Measurements from ENCODE around the gene NANOG.
A peak's percentile ranks its signal among the peaks of the same experiment; 100 is the strongest.
"Not testable (repeated sequence)": the region's sequence is repeated elsewhere in the genome, so short reads cannot be mapped to it uniquely, and the experiment has no call there.

NANOG gene

DNA sequence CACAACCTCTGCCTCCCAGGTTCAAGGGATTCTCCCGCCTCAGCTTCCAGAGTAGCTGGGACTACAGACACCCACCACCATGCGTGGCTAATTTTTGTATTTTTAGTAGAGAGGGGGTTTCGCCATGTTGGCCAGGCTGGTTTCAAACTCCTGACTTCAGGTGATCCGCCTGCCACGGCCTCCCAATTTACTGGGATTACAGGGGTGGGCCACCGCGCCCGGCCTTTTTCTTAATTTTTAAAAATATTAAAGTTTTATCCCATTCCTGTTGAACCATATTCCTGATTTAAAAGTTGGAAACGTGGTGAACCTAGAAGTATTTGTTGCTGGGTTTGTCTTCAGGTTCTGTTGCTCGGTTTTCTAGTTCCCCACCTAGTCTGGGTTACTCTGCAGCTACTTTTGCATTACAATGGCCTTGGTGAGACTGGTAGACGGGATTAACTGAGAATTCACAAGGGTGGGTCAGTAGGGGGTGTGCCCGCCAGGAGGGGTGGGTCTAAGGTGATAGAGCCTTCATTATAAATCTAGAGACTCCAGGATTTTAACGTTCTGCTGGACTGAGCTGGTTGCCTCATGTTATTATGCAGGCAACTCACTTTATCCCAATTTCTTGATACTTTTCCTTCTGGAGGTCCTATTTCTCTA is at the start of gene NANOG:
Gene NANOG (plus strand): TSS at position 519 of the 645 bp plus-strand sequence. CDS start 213 bp downstream, outside the sequence.
- H3K4me1 ChIP-seq (ENCODE audit: control insufficient read depth, insufficient read depth, low read length): peaks cover 10% of the 10 kb centered on the region
- H3K9me3 ChIP-seq (ENCODE audit: control insufficient read depth, low read length); H3K36me3 ChIP-seq (ENCODE audit: control insufficient read depth, insufficient read depth, low read length, severe bottlenecking); DNase-seq (ENCODE audit: low read depth); H3K9ac ChIP-seq (ENCODE audit: low read length): not testable (repeated sequence)
- H3K4me3 ChIP-seq (ENCODE audit: low read length): peak within 1 kb of the TSS; percentile 48
- peaks cover 27% of the 10 kb centered on the region for H3K27me3 ChIP-seq (replicated peaks; ENCODE audit: control insufficient read depth, insufficient read depth, low read length)

DNA sequence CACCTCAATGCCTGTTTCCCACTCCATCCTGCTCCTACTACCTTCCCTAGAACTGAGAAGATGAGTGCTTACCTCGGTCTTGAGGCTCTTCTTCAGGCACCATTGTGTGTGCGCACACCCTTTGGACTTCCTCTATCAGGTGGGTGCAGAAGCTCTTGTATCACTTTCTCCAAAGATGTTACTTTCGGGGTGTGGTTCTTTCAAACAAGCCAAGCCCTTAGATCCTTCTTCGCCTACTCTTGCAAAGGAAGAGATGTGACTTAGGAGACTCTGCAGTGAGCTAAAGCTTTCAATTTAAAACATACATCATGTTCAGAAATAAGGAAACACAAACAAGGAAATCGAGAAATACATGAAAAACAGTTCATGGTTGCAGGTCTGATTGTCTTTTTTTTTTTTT is 42.0 kb upstream of the NANOG start, which contains the start of gene CLEC4C:
Gene CLEC4C (minus strand): TSS at position 130 of the 400 bp plus-strand sequence. CDS start 27 bp downstream, at position 103.
- no peak for DNase-seq (ENCODE audit: low read depth)
- no peaks in the 10 kb centered on the region for H3K4me1 ChIP-seq (ENCODE audit: control insufficient read depth, insufficient read depth, low read length)
- H3K9ac ChIP-seq (ENCODE audit: low read length): no peak within 1 kb of the TSS
- no peak within 1 kb of the TSS for H3K4me3 ChIP-seq (ENCODE audit: low read length)
- H3K27me3 ChIP-seq (replicated peaks; ENCODE audit: control insufficient read depth, insufficient read depth, low read length): peaks cover 4% of the 10 kb centered on the region
- H3K9me3 ChIP-seq (ENCODE audit: control insufficient read depth, low read length): no peaks in the 10 kb centered on the region
- no peaks in the 10 kb centered on the region for H3K36me3 ChIP-seq (ENCODE audit: control insufficient read depth, insufficient read depth, low read length, severe bottlenecking)

DNA sequence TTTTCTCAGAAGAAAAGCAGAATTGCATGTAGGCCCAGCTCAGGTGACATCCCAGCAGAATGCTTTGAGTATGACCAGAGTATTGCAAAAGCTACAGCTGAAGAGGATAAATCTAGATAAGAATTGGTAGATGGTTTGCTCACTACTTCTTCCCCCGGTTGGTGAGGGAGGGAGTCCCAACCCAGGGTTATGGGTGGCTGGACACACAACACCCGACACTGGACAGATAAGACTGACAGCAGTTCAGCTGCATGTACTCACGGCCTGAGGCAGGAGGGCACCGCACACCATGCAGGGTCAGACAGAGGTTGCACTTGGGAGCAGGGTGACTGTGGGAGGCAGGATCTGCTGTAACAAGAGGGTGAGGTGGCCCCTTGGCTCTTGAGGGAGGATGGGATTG is 40.4 kb upstream of the NANOG start:
- Histone ChIP-seq H3K9me3 (ENCODE audit: control insufficient read depth, low read length) (no peaks in the 10 kb centered on the region), H3K4me3 (ENCODE audit: low read length) (no peak overlapping the region), H3K4me1 (ENCODE audit: control insufficient read depth, insufficient read depth, low read length) (no peaks in the 10 kb centered on the region), H3K27me3 (replicated peaks; ENCODE audit: control insufficient read depth, insufficient read depth, low read length) (peaks cover 4% of the 10 kb centered on the region), H3K9ac (ENCODE audit: low read length) (no peak overlapping the region), H3K36me3 (ENCODE audit: control insufficient read depth, insufficient read depth, low read length, severe bottlenecking) (no peaks in the 10 kb centered on the region)
- no peak for DNase-seq (ENCODE audit: low read depth)

DNA sequence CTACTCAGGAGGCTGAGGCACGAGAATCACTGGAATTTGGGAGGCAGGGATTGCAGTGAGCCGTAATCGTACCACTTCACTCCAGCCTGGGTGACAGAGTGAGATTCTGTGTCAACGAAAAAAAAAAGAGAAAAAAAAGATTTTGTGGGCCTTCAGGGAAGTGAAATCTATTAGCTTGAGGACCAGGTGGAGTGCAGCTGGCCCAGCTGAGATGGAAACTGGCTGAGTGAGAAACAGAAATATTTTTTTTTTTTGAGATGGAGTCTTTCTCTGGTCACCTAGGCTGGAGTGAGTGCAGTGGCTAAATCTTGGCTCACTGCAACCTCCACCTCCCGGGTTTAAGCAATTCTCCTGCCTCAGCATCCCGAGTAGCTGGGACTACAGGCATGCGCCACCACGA is 39.8 kb upstream of the NANOG start:
- Histone ChIP-seq H3K27me3 (replicated peaks; ENCODE audit: control insufficient read depth, insufficient read depth, low read length) (peaks cover 4% of the 10 kb centered on the region), H3K4me3 (ENCODE audit: low read length) (no peak overlapping the region), H3K9ac (ENCODE audit: low read length) (no peak overlapping the region), H3K4me1 (ENCODE audit: control insufficient read depth, insufficient read depth, low read length) (no peaks in the 10 kb centered on the region), H3K9me3 (ENCODE audit: control insufficient read depth, low read length) (no peaks in the 10 kb centered on the region), H3K36me3 (ENCODE audit: control insufficient read depth, insufficient read depth, low read length, severe bottlenecking) (no peaks in the 10 kb centered on the region)
- DNase-seq (ENCODE audit: low read depth): no peak

DNA sequence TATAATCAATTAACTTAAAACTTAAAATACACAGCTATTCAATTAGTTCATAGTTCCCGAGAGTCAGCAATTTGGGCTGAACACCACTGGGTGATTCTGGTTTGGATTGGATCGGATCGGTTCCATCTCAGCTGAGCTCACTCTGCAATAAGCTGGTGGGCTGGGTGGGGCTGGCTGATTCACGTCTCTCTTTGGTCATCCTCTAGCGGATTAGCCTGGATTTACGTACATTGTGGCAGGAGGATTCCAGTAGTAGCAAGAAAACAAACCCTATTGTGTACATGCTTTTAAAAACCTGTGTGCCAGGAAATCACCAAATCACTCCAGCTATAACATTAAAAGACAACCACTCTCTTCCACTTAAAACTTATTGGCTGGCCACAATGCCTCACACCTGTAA is 38.9 kb upstream of the NANOG start:
- H3K27me3 ChIP-seq (replicated peaks; ENCODE audit: control insufficient read depth, insufficient read depth, low read length): peaks cover 4% of the 10 kb centered on the region
- no peaks in the 10 kb centered on the region for H3K36me3 ChIP-seq (ENCODE audit: control insufficient read depth, insufficient read depth, low read length, severe bottlenecking)
- H3K9me3 ChIP-seq (ENCODE audit: control insufficient read depth, low read length): no peaks in the 10 kb centered on the region
- no peak overlapping the region for H3K9ac ChIP-seq (ENCODE audit: low read length)
- DNase-seq (ENCODE audit: low read depth): no peak
- no peaks in the 10 kb centered on the region for H3K4me1 ChIP-seq (ENCODE audit: control insufficient read depth, insufficient read depth, low read length)
- H3K4me3 ChIP-seq (ENCODE audit: low read length): no peak overlapping the region

DNA sequence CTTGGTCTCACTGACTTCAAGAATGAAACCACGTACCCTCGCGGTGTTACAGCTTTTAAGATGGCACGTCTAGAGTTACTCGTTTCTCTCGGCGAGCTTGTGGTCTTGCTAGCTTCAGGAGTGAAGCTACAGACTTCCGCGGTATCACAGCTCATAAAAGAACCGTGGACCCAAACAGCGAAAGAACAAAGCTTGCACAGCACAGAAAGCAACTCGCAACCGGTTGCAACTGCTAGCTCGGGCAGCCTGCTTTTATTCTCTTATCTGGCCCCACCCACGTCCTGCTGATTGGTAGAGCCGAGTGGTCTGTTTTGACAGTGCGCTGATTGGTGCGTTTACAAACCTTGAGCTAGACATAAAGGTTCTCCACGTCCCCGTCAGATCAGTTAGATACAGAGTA is 37.8 kb upstream of the NANOG start:
- H3K4me3 ChIP-seq (ENCODE audit: low read length): no peak overlapping the region
- no peak for DNase-seq (ENCODE audit: low read depth)
- H3K9me3 ChIP-seq (ENCODE audit: control insufficient read depth, low read length): no peaks in the 10 kb centered on the region
- no peaks in the 10 kb centered on the region for H3K4me1 ChIP-seq (ENCODE audit: control insufficient read depth, insufficient read depth, low read length)
- peaks cover 4% of the 10 kb centered on the region for H3K27me3 ChIP-seq (replicated peaks; ENCODE audit: control insufficient read depth, insufficient read depth, low read length)
- no peak overlapping the region for H3K9ac ChIP-seq (ENCODE audit: low read length)
- no peaks in the 10 kb centered on the region for H3K36me3 ChIP-seq (ENCODE audit: control insufficient read depth, insufficient read depth, low read length, severe bottlenecking)

DNA sequence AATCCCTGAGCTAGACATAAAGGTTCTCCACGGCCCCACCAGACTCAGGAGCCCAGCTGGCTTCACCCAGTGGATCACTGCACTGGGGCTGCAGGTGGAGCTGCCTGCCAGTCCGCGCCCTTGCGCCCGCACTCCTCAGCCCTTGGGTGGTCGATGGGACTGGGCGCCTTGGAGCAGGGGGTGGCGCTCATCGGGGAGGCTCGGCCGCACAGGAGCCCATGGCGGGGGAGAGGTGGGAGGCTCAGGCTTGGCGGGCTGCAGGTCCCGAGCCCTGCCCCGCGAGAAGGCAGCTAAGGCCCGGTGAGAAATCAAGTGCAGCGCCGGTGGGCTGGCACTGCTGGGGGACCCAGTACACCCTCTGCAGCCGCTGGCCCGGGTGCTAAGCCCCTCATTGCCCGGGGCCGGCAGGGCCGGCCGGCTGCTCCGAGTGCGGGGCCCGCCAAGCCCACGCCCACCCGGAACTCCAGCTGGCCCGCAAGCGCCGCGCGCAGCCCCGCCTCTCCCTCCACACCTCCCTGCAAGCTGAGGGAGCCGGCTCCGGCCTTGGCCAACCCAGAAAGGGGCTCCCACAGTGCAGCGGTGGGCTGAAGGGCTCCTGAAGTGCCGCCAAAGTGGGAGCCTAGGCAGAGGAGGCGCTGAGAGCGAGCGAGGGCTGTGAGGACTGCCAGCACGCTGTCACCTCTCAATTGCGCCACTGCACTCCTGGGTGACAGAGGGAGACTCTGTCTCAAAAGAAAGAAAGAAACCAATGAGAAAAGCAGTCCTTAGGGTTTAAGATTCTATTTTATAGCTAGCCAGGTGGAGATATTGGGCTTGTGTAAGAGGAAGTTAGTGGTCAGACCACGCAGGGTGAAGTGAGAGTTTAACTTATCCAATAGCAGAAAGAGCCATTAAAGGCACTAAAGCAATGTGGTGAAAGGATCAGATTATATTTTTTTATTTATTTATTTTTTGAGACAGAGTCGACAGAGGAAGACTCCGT is 37.0 kb upstream of the NANOG start:
- H3K36me3 ChIP-seq (ENCODE audit: control insufficient read depth, insufficient read depth, low read length, severe bottlenecking); H3K9ac ChIP-seq (ENCODE audit: low read length); DNase-seq (ENCODE audit: low read depth); H3K9me3 ChIP-seq (ENCODE audit: control insufficient read depth, low read length); H3K4me3 ChIP-seq (ENCODE audit: low read length); H3K4me1 ChIP-seq (ENCODE audit: control insufficient read depth, insufficient read depth, low read length); H3K27me3 ChIP-seq (replicated peaks; ENCODE audit: control insufficient read depth, insufficient read depth, low read length): not testable (repeated sequence)

DNA sequence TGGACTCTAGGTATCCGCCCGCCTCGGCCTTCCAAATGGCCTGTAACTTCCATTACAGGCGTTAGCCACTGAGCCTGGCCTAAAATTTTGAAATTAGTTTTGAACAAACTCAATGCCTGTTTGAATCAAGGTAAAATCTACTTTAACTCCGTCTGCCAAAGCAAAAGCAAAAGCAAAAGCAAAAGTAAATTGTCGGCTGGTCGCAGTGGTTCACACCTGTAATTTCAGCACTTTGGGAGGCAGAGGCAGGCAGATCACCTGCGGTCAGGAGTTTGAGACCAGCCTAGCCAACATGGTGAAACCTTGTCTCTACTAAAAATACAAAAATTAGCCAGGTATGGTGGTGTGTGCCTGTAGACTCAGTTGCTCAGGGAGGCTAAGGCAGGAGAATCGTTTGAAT is 33.5 kb upstream of the NANOG start:
- H3K27me3 ChIP-seq (replicated peaks; ENCODE audit: control insufficient read depth, insufficient read depth, low read length); H3K4me3 ChIP-seq (ENCODE audit: low read length); H3K36me3 ChIP-seq (ENCODE audit: control insufficient read depth, insufficient read depth, low read length, severe bottlenecking); H3K9me3 ChIP-seq (ENCODE audit: control insufficient read depth, low read length); H3K4me1 ChIP-seq (ENCODE audit: control insufficient read depth, insufficient read depth, low read length); DNase-seq (ENCODE audit: low read depth); H3K9ac ChIP-seq (ENCODE audit: low read length): not testable (repeated sequence)

DNA sequence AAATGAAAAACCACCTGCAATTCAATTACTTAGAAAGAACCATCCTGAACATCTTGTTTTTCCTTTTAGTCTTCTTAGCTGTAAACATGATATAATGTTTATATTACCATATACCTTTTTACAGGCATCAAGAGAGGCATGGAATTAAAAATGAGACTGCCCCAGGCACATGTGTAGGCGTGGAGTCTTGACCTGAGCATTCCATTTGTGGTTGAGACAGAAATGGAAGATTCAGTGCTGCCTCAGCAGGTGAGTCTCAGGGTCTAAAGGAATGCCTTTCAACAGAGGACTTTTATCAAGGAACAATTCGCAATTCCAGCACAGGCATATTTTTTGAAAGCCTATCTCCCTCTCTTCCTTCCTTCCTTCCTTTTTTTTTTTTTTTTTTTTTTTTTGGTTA is 32.2 kb upstream of the NANOG start:
- no peaks in the 10 kb centered on the region for H3K9me3 ChIP-seq (ENCODE audit: control insufficient read depth, low read length)
- no peak overlapping the region for H3K4me3 ChIP-seq (ENCODE audit: low read length)
- no peaks in the 10 kb centered on the region for H3K36me3 ChIP-seq (ENCODE audit: control insufficient read depth, insufficient read depth, low read length, severe bottlenecking)
- peaks cover 5% of the 10 kb centered on the region for H3K4me1 ChIP-seq (ENCODE audit: control insufficient read depth, insufficient read depth, low read length)
- no peak for DNase-seq (ENCODE audit: low read depth)
- H3K9ac ChIP-seq (ENCODE audit: low read length): no peak overlapping the region
- no peaks in the 10 kb centered on the region for H3K27me3 ChIP-seq (replicated peaks; ENCODE audit: control insufficient read depth, insufficient read depth, low read length)

DNA sequence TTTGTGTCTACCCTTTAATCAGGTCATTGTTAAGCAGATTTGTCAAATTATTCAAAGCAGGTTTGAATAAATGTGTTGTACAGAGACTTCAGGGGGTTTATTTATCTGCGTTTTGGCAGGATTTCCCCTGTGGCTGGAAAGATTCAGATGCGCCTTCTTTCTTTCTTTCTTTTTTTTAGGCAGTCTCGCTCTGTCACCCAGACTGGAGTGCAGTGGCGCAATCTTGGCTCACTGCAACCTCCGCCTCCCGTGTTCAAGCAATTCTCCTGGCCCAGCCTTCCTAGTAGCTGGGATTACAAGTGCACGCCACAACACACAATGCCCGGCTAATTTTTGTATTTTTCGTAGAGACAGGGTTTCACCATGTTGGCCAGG is 30.4 kb upstream of the NANOG start:
- H3K4me1 ChIP-seq (ENCODE audit: control insufficient read depth, insufficient read depth, low read length): peaks cover 5% of the 10 kb centered on the region
- no peaks in the 10 kb centered on the region for H3K36me3 ChIP-seq (ENCODE audit: control insufficient read depth, insufficient read depth, low read length, severe bottlenecking)
- peak overlapping the region; percentile 41 for H3K4me3 ChIP-seq (ENCODE audit: low read length)
- H3K9ac ChIP-seq (ENCODE audit: low read length): no peak overlapping the region
- DNase-seq (ENCODE audit: low read depth): no peak
- no peaks in the 10 kb centered on the region for H3K9me3 ChIP-seq (ENCODE audit: control insufficient read depth, low read length)
- H3K27me3 ChIP-seq (replicated peaks; ENCODE audit: control insufficient read depth, insufficient read depth, low read length): no peaks in the 10 kb centered on the region

DNA sequence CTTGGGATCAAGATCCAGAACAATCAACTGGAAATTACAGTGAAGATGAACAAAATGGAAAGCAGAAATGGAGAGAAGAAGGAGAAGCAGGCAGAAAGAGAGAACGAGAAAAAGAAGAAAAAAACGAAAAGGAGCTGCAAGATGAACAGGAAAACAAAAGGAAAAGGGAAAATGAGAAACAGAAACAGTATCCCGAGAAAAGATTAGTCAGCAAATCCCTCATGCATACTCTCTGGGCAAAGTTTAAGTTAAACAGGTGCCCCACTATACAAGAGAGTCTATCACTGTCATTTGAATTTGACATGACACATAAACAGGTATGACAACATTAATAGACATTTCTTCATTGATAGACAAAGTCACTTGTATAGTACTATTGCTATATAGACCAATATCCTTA is 19.2 kb upstream of the NANOG start:
- no peaks in the 10 kb centered on the region for H3K36me3 ChIP-seq (ENCODE audit: control insufficient read depth, insufficient read depth, low read length, severe bottlenecking)
- no peak overlapping the region for H3K4me3 ChIP-seq (ENCODE audit: low read length)
- H3K9ac ChIP-seq (ENCODE audit: low read length): no peak overlapping the region
- no peaks in the 10 kb centered on the region for H3K4me1 ChIP-seq (ENCODE audit: control insufficient read depth, insufficient read depth, low read length)
- H3K27me3 ChIP-seq (replicated peaks; ENCODE audit: control insufficient read depth, insufficient read depth, low read length): no peaks in the 10 kb centered on the region
- H3K9me3 ChIP-seq (ENCODE audit: control insufficient read depth, low read length): no peaks in the 10 kb centered on the region
- DNase-seq (ENCODE audit: low read depth): no peak
